Fibroblast of skin of left biceps (primary cell): Measurements from ENCODE around the gene SPDEF.

Source experiments
- DNase-seq, 2 experiments: peaks; one replicate each; pipeline ENCODE4 v3.0.0-alpha.2; 2013; ENCODE audit warnings: low read depth in 2 of 2

Gene SPDEF

DNA sequence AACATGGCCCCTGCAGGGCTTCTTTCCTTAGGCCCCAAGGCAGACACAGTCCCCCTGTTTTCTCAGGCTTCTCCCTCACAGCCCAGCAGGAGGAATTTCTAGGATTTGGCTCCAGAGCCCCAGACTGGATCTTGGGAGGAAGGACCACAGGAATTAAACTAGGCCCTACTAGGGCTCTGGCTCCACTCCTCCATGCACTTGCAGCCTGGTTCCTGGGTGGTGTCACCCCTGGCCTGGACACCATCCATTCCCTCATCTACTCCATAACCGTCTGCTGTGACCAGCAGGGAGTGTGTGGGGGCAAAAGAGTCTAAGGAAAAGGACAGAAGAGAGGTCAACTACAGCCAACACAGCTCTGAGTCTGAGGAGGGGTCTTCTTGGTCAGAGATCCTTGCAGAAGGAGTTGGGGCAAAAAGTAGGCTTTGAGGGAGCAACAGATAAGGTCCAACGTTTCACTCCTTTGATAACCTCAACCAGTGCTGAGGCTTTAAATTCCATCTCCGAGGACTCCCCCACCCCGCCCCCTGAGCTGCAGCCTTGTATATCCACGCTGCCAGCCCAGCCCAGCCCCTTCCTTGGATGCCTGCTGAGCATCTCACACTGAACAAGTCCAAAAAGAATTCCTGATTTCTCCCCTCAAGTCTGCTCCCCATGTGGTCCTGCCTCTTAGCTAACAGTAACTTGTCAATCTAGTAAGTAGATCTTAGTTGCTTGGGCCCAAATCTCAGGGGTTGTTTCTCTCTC, 27.9 kb upstream of the SPDEF start:
- no peak for DNase-seq

DNA sequence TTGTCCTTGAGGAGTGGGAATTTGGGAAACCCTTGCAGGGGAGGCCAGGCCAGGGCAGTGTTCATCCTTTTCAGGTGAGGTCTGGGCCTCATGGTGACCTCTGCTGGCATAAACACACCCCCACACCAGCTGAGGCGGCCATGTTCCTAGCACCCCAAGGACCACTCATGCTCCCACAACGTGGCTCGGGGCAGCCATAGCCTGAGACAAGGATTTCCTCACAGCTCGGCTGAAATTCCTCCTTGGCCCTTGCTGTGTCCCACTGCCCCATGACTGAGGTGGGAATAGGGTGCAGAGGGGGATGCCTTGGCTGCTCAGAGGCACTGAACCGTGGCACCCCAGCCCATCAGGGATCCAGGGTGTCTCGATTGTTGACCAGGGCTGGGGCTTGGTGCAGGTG, 27.3 kb upstream of the SPDEF start:
- DNase-seq: no peak

DNA sequence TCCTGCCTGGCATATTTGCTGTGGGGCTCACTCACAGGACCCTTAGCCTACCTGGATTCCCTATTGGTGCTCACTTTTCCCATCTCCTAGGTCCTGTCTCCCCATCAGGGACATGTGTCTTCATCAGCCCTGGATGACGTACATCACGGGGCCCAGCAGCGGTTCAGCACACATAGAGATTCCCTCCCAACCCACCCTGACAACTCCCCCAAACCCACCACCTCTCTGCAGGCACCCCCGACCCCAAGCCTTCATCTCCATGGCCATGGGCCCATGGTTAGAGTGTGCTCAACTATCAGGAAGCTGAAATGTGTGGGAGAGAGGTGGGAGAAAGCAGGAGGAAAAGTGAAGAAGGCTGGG, 25.4 kb upstream of the SPDEF start:
- no peak for DNase-seq

DNA sequence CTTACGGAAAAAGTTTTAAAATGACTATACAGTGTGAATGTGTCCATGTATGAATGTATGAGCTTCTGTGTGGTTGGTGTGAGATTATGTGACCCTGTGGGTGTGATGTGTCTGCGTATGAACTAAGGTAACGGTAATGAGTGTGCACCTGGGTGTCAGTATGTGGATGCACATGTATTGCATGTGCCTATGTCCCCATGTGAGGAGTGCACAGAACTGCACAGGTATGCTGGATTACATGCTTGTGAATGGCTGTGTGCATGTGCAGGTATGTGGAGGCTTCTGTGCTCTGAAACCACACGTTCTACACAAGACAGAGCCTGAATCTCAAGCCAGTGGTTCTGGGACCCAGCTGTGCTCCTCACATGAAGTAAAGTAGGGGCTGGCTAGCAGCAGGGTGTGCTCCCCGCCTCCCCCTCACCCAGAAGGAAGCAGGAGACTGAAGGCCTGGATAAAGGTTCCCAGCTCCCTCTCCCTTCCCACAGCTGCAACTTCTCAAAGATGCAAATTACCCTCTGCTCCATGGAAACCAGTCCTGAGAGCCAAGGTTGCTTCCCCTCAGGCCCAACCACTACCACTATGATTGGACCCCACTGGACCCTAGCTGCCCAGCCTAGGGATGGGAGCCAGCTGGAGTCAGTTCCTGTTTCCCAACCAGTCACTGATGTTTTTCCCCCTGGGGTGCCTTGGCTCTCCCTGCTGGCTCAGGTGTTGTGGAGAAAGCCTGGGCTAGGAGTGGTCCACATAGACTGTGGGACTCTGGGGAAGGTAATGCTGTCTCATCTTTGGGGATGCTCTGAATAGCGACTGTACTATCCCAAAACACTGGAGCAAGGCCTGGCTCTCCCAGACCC, 24.8 kb upstream of the SPDEF start:
- DNase-seq: no peak

DNA sequence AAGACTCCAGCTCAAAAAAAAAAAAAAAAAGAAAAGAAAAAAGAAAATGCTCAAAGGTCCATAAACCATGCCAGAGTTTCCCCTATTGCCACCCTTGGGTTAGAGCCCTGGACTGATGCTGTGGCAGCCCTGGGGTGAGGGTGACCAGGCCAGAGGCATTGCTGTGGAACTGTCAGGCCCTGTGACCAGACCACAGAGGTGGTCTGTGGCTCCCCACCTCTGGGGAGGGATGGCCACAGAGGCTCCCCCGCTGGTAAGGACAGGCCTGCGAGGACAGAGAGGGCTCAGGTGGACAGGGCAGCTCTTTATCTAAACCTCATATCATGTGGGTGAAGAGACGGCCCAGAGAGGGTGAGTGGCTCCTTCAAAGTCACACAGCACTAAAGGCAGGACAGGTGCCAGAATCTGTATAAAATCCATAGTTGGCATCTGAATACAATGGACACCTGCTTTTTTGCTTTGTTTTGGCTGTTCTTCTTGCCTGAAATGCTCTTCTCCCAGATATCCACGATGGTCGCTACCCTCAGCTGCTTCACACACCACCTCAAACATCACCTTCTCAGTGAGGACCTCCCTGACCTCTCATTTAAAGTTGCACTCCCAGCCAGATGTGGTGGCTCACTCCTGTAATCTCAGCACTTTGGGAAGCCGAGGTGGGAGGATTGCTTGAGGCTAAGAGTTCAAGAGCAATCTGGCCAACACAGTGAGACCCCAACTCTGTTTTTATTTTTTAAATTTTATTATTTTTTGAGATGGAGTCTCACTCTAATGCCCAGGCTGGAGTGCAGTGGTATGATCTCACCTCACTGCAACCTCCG, 22.5 kb upstream of the SPDEF start:
- DNase-seq: no peak

DNA sequence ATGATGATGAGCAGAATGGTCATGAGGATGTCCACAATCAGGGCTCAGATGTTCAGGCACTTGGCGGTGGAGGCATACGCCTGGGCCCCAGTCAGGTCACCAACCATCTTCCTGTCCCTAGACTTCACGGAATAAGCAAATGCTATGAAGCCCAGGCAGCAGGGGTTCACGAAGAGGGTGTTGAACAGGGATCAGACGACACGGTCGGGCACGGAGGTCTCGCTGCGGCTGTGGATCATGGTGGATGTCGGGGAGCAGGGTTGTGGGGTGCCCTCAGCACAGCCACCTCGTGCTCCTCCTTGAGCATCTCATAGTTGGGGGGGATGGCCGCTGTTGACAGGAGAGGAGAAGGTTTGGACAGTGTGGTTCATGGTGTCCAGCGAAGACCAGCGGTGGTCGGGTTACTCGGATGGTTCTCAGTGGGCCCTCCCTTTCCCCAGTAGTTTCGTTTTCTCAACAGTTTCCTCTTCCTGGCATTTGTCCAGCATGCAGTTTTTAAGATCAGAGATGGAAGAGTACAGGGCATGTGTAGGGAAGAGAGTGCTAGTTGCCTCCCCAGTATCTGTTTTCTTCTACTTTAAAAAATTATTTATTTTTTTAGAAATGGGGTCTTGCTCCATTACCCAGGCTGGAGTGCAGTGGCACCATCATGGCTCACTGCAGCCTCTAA, 20.3 kb upstream of the SPDEF start:
- DNase-seq: no peak

DNA sequence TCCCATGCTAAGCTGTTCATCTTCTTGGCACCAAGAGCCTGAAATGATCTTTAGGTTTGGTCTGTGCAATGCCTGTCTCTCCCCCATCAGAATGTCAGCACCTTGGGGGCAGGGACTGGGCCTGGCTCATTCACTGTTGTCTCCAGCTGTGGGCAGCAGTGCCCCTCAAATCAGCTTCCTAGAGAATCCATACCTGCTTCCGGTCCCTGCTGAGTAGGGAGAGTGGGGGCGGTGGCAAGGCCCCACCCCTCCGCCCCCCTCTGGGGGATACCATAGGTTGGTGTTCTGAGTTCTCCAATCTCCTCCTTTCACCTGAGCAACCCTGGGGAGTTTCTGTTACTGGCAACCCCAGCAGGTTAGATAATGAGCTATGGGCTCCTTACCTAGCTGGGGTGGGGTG, 19.2 kb upstream of the SPDEF start:
- no peak for DNase-seq

DNA sequence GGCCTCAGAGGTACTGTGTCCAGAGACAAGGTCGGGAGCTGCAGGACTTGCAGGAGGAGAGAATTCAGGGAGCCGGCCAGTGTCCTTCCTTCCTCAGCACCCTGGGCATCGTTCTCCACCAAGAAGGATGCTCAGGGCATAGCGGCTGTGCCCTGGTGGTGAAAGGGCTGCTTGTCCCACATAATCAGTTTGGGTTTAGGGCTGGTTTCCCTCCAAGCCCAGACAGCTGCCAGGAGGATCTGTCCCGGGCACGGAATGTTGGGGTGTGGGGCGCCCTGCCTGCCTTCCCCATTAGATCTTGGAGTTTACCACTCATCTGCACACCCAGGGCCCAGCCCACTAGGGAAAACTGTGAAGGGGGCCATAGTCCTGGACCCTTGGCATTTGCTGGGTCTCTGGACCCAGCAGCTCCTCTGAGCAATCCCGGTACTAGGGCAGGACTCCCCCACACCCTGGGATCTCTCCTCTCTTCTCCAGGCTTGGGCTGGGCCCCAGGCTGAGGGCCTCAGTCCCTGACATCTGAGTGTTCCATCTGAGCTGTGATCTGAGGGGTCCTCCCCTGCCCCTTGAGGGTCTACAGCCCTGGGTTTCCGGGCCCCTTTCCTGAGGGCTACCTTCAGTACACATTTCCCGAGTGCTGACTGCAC, 18.6 kb upstream of the SPDEF start:
- DNase-seq: no peak

DNA sequence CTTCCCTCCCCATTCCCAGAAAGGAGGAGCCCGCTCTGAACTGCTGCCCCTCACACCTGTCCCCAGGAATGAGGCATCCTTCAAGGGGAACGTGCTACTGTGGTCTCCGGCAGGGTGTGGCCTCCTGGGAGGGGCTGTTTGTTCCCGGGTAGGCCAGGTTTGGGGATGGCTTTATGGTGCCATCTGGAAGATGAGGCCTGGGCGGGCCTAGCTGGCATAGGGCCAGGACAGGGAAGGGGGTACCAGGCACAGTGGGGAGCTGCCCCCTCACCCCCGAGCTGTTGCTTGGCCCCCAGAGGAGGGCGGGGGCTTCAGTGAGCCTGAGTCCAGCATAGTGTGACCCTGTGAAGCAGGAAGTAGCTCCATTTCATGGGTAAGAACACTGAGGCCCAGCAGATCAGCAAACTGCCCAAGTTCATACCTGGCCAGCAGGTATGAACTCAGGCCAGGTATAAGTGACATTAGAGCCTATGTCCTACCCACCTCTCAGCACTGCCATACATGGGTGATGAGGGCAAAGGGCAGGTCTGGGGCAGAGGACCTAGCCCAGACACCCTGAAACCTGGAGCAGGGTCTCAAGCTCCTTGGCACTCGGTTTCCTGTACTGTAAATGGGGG, 17.5 kb upstream of the SPDEF start:
- DNase-seq: no peak

DNA sequence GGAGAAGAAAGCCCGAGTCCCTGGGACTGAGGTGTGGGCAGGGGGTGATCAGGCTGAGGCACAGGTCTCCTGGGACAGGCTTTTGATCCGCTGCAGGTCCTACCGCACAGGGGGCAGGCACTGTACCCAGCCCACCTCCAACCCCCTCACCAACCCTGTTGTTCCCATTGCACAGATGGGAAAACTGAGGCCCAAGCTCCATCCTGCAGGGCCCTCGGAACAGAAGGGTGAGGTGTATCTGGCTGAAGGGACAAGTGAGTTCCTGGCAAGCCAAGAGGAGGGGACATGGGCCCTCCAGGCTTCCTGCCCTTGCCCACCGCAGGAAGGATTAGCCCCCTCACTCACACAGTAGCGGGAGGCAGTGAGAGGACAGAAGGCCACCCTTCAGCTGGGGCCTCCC, 16.5 kb upstream of the SPDEF start:
- no peak for DNase-seq

DNA sequence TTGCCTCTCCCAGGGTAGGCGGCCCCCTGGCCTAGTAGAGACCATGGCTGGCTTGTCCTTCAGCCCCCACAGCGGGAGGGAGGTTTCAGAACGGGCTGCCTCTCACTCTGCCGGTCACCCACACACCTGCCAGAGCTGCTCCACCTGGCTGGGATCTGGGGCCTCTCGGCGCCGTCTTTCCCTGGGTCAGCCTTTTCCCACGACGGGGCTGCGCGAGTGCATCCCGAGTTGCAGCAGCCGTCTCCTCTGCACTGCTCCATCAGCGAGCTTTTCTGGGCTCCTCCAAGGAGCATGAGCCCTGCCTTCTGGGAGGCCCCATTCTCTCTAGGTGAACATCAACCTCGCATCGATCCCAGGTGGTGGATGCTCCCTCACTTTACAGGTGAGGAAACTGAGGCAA, 15.9 kb upstream of the SPDEF start:
- DNase-seq: no peak

DNA sequence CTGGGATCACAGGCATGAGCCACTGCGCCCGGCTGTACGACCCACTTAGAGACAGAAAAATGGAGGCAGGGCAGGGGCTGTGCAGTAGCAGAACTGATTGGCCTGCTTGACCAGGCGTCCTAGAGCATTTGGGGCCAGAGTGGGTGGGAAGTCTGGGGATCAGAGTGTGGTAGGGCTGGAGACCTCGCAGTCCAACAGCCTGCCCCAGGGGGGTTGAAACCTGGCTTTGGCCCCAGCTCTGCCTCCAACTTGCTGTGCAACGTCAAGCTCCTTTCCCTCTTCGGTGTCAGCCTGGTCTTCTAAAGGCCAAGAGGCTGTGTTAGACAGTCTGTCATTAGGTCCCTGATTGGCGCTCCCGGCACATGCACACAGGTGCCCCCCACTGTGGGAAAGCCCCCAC, 15.3 kb upstream of the SPDEF start:
- no peak for DNase-seq

DNA sequence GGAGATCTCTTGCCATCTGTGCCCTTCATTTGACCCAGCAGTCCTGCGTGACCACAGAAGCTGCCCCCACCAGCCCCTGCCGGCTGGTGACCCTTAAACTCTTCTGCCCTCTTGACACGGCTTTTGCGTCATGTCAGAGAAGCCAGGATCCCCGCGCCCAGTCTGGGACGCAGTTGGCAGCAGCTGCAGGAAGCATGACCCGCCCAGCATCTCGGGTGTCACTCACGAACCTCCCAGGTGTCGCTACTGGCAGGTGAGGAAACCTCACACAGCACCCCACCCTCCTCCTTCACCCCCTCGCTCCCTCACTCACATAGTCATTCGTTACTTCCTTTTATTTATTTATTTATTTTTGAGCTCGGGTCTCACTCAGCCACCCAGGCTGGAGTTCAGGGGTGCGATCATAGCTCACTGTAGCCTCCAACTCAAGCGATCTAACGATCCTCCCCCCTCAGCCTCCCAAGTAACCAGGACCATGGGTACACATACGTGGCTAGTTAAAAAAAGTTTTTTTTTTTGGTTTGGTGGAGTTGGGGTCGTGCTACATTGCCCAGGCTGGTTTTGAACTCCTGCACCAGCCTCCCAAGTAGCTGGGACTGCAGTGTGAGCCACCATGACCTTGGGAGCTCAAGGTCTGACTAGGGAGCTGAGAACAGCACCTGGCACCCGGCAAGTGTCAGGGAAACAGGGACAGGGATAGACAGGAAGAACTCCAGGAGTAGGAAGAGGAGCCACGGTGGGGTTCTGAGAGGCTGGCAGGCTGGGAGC, 14.1 kb upstream of the SPDEF start:
- DNase-seq: no peak

DNA sequence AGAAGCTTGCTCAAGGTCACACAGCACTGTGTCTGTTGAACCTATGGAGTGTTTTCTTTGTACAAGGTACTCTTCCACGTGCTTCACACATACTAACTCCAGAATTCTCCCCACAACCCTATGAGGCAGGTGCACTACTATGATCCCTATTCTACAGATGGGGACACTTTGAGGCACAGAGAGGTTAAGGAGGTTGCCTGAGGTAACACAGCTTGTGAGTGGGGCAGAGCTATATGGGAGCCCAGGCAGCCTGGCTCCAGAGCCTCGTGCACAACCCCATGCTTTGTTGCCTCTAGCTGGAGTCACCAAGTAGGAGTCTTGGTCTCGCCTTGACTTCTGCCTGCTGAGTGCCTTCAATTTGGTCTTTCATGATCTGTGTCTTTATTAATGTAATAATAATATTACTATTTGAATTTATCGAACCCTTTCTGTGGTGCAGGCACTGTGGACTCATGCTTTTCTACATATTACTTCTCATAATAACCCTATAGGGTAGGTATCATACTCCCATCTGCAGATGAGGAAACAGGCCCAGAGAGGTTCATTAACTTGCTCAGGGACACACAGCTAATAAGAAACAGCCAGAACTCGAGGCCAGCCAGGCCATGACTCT, 13.3 kb upstream of the SPDEF start:
- DNase-seq: no peak

DNA sequence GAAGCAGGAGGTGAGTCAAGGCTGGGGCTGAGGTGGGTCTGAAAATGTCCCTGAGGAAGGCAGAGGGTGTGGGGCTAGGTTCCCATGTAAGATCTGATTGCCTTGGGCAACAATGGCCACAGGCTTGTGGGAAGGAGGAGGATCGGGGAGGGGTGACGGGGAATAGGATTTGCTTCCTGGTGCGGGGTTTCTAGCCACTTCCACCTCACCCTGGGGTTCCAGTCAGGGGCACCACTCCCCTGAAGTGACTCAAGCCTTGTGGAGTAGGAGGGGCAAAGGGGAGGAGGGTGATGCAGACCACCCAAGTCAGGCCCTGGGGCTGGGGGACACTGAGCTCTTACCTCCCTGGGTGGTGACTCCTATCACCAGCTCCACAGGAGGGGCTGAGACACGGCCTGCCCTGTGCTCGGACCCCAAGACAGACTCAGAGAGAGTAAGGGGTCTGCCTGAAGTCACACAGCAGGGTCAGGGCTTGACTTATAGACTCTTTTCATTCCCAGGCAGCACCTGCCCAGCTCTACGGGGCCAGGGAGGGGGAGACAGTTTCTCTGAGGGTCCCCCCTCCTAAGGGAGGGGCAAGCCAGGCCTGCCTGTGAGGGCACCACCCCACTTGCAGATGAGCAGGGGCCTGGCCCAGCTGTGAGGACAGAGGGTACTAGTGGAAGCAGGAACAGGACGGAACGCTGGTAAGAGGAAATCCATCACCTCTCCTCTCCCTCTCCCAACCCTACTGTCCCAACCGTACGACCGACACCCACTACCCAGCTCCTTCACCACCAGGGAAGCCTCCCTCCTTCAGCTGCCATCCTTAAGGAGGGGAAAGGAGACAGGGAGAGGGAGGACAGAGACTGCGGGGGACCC, 12.4 kb upstream of the SPDEF start:
- DNase-seq: no peak

DNA sequence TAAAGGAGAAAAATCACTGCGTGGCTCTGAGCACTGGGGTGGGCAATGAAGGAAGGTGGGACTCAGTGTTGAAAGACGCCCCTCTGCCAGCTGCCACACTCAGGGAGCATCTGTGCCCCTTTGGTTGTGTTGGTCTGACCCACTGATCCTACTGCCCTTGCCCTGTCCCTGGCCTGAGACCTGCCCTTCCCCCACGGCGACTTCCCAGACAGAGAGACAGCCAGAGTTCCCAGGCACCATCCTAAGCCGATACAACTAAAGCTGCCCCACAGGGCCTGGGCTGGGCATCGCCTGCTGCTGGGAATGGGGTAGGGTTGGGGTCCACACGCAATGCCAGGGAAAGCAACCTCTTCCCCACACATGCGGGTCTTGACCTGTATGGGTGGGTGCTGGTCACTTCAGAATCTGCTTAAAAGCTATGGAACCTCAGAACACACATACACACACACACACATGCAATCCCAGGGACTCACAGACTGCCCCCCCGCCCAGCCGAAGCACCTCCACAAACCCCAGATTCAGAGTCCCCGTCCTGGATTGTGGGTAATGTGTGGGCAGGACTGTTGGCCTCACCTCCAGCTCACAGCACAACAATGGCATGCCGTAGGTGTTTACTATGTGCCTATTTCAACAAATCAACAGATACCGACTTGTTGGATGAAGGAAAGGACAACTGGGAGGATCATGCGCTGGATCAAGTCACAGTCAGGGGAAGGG, 10.9 kb upstream of the SPDEF start:
- no peak for DNase-seq

DNA sequence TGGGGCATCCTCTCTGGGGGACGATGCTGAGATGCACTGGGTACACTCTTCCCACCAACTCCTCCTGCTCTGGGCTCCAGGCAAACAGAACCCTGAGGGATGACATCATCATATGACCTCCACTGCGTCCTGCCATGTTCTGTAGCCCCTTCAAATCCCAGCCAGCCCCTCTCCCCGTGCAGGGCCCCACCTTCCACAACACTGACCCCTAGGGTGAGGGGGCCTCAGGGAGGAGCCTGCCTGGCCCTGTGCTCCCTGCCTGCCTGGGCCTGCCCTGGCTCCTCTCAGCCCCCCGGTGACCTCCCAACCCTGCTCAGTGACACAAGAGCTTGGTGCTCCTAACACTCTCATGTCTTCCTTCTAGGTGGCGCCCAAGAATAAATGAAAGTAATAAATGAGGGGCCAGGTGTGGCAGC, 9.6 kb upstream of the SPDEF start:
- DNase-seq: no peak

DNA sequence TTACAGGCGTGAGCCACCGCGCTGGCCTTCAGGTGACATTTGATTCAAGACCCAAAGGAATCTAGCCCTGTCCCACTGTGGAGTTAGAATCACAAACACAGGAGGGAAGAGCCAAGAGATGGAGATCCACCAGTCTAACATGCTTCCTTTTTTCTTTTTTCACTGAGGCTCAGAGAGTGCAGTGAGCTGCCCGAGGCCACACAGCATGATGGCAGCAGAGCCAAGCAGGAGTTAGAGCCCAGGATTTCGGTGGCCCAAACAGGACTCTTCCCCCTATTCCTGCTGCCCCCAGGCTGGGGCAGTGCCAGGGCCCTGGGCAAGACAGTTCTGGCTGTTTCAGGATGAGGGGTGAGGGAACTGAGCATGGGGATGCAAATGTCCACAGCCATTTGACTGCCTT, 8.1 kb upstream of the SPDEF start:
- DNase-seq: no peak
